GM18858 (cell line): ENCODE data around the gene GRPR.
A peak's percentile ranks its signal among the peaks of the same experiment; 100 is the strongest.
"Not testable (repeated sequence)": the region's sequence is repeated elsewhere in the genome, so short reads cannot be mapped to it uniquely, and the experiment has no call there.

Experiments
- ATAC-seq: cut with Tn5 transposase; IDR thresholded peaks from one replicate; pipeline ENCODE4 v1.9.1; 2021; ENCODE audit not compliant: unreplicated experiment

The GRPR gene

GRCh38 chrX:16175329-16176061 lies 52.1 kb downstream of the GRPR start:
- ATAC-seq: no peak

GRCh38 chrX:16177260-16177659 lies 53.9 kb downstream of the GRPR start:
- no peak for ATAC-seq

DNA sequence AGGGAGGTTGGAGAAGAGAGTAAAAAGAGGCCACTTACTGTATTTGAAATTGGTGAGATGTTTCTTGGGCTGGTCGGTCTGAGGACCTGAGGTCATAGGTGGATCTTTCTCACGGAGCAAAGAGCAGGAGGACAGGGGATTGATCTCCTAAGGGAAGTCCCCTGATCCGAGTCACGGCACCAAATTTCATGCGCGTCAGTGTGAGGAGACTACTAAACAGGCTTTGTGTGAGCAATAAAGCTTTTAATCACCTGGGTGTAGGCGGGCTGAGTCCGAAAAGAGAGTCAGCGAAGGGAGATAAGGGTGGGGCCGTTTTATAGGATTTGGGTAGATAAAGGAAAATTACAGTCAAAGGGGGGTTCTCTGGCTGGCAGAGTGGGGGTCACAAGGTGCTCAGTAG lies 60.5 kb downstream of the GRPR start:
- not testable (repeated sequence) for ATAC-seq

DNA sequence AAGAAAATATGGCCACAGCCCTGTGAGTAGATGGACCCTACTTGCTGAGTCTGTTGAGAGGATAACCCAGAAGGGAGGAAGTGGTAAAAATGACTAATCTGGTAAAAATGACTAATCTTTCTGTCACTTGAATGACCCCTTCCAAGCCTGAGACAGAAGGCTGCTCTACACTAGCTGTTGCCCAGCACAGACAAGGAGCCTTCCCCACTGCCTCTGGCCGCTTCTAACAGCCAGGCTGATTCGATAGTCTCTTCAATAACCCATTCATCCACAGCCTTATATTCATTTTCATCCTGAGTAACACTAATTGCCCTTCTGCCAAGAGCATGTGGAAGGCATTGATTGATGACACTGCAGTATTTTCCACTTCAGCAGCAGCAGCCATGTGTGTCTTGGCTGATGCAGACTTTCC lies 62.4 kb downstream of the GRPR start:
- peak; percentile 97 for ATAC-seq

DNA sequence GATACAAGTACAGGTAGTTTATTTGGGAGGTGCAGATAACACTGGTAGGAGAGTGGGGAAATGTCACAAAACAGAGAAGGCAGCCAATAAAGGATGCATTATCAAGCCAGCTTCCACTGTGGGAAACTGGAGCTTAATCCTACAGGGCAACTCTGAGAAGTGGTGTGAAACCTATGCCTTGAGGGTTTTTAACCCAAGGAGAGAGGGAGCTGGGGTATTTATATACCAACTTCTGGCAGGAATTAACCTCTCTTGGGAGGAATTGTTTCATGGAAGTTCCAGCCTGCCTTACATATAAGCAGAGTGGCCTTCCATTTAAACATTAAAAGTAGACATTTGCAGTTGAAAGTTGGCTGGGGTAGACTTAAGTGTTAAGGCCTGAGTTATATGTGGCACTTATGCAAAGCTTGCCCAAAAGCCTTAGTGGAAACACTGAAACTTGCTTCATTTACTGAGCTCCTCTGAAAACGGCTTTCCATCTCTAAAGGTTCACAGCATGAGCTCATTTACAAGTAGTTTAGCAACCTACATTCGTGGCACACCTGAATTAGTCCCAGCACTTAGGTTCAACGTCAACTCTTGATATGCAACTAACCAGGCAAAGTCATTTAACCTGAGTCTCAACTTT lies 63.1 kb downstream of the GRPR start:
- no peak for ATAC-seq

- ATAC-seq: no peak
Observed at GRCh38 chrX:16187024-16187760, 63.8 kb downstream of the GRPR start.

- ATAC-seq: no peak
Observed at GRCh38 chrX:16188687-16189086, 65.3 kb downstream of the GRPR start.

DNA sequence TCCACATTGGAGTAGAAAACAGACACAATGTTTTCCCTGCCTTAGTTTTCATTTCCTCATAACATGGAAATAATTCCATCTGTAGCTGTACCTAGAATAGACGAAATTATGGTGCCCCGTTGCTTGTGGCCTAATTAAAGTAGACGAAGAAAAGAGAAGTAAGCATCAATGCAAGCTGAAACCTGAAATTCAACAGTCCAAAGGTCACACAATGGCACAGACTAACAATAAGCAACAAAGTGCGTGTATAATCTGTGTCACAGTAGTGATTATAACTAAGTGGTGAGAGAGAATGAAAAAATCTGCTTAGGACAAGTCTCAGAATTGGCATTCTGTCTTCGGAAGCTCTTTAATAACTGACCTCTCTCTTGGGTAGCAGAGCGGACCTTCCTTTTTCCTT lies 68.2 kb downstream of the GRPR start:
- ATAC-seq: no peak

DNA sequence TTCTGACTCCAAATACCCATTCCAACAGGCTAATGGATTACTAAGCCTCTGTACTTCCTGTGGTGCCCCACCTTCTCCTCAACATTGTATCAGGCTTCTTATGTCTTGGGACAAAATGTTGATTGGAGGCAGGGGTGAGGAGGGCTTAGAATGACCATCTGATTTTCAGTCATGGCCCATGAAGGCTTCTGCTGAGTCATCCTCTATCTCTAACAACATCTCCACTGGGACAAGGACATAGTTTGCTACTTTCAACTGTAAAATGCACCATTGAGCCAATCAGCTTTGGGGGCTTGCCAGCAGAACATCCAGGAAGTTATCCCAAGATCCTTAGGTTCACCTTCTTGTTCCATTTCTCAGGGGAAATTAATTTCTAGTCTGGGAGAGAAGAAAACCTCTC lies 73.5 kb downstream of the GRPR start:
- ATAC-seq: no peak

DNA sequence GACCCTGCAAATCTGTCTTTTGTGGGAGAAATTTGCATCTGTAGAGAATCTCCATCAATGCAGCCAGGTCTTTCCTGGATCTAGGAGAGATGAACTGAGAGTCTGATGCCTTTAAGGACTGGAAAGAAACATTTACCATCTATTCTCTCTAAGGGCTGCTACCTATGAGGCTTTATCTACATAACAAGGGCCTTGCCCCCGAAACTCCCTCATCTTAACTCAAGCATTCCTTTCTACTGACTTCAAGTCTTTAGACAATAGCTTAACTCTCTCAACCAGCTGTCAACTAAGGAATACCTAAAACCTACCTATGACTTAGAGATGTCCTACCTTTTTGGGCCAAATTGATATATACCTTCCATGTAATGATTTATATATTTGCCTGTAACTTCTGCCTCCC lies 76.0 kb downstream of the GRPR start:
- ATAC-seq: no peak

DNA sequence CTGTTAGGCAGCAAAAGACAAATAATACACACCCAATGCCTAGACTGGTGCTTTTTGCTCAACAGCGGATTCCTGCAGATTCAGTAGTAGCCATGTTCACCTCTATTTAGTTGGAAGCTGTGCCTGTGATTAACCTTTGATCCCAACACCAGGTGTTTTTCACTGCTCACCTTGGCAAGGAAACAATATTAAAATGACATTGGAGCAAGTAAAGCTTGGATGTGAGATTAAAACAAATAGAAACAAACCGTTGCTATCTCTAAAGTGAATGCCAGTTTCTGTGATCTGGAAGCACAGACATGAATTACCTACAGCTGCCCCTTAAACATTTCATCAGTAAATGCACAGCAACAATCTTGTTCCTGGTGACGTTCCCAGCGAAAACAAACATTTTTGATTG lies 79.6 kb downstream of the GRPR start:
- ATAC-seq: no peak
